ENCODE results near the gene DDIAS. TPM values are rescaled to one million over a fixed set of nuclear protein-coding genes. Genes with fewer than 3 reads are reported as not detected.

Gene DDIAS
- total RNA-seq, 3 donors from 2014 or later = 0.66 to 2.5 (median 1.3) TPM

GRCh38 chr11:82924522-82925224, 23.1 kb downstream of the DDIAS start:
- Histone ChIP-seq H3K4me1 (no peaks in the 10 kb centered on the region), H3K27ac (no peak overlapping the region), H3K27me3 (no peaks in the 10 kb centered on the region), H3K4me3 (no peak overlapping the region), H3K36me3 (no peaks in the 10 kb centered on the region), H3K9me3 (no peaks in the 10 kb centered on the region)
- intact Hi-C loops (cut with DNase I; ENCODE audit: low total_unique reads) = no loop called here
- DNase-seq (ENCODE audit: low spot score in 2 of 2) = no peak
- TF ChIP-seq CTCF (IDR thresholded peaks at IDR 0.05) = no peak
- TF ChIP-seq POLR2AphosphoS5 (IDR thresholded peaks at IDR 0.05) = no peak
- no peak for TF ChIP-seq POLR2A (IDR thresholded peaks at IDR 0.05)

- TF ChIP-seq CTCF (IDR thresholded peaks at IDR 0.05) (peak; percentile 64 to 88 (median 67)), POLR2A (IDR thresholded peaks at IDR 0.05) (no peak)
- no peak for DNase-seq (ENCODE audit: low spot score in 2 of 2)
- Histone ChIP-seq H3K4me3 (no peak overlapping the region), H3K27me3 (no peaks in the 10 kb centered on the region), H3K9me3 (no peaks in the 10 kb centered on the region), H3K27ac (no peak overlapping the region), H3K36me3 (no peaks in the 10 kb centered on the region), H3K4me1 (no peaks in the 10 kb centered on the region)
- intact Hi-C loops (cut with DNase I; ENCODE audit: low total_unique reads) = no loop called here
Observed at GRCh38 chr11:82927264-82927880, 25.8 kb downstream of the DDIAS start.

DNA sequence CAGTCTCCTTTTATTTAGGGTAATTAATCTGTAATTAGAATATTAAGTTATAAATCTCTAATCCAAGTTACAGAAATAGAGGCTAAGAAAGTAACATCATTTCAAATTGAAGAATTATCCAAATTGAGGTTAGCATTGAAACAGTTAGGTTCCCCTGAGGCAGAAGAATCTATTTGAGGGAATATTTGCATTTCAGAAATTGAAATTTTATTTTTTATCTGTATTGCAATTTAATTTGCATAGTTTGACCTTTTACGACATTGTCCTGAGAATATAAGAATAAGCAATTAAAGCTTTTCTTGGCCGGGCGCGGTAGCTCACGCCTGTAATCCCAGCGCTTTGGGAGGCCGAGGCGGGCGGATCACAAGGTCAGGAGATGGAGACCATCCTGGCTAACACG, 27.6 kb downstream of the DDIAS start:
- Histone ChIP-seq H3K4me1 (no peaks in the 10 kb centered on the region), H3K27ac (no peak overlapping the region), H3K36me3 (no peaks in the 10 kb centered on the region), H3K9me3 (no peaks in the 10 kb centered on the region), H3K27me3 (no peaks in the 10 kb centered on the region), H3K4me3 (no peak overlapping the region)
- no peak for DNase-seq (ENCODE audit: low spot score in 2 of 2)
- intact Hi-C loops (cut with DNase I; ENCODE audit: low total_unique reads) = no loop called here
- no peak for TF ChIP-seq CTCF (IDR thresholded peaks at IDR 0.05)
- no peak for TF ChIP-seq POLR2A (IDR thresholded peaks at IDR 0.05)
- TF ChIP-seq POLR2AphosphoS5 (IDR thresholded peaks at IDR 0.05) = no peak

- Histone ChIP-seq H3K27me3 (no peaks in the 10 kb centered on the region), H3K9me3 (no peaks in the 10 kb centered on the region), H3K27ac (no peak overlapping the region), H3K4me3 (no peak overlapping the region), H3K36me3 (no peaks in the 10 kb centered on the region), H3K4me1 (no peaks in the 10 kb centered on the region)
- TF ChIP-seq CTCF (IDR thresholded peaks at IDR 0.05) = no peak
- no peak for TF ChIP-seq POLR2A (IDR thresholded peaks at IDR 0.05)
- TF ChIP-seq POLR2AphosphoS5 (IDR thresholded peaks at IDR 0.05) = no peak
- intact Hi-C loops (cut with DNase I; ENCODE audit: low total_unique reads) = no loop called here
- DNase-seq (ENCODE audit: low spot score in 2 of 2) = no peak
Observed at GRCh38 chr11:82930229-82930628, 28.7 kb downstream of the DDIAS start.

DNA sequence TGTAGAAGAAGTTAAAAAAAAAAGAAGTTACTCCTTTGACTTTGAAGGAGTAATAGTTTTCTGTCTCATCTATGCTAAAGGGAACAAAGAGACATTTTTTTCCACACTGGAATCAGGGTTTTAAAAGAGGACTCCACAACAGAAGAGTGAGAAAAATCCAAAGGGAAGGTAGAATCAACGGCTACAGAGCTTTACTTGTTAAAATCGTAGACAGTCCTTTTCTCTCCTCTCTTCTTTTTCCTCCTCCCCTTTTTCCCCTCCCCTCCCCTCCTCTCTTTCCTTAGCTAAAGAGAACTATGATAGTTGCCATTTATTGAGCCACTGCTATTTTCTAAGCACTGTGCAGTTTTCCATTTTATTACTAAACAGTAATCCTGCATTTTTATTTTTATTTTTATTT, 29.2 kb downstream of the DDIAS start:
- Histone ChIP-seq H3K9me3 (no peaks in the 10 kb centered on the region), H3K36me3 (no peaks in the 10 kb centered on the region), H3K27ac (no peak overlapping the region), H3K4me3 (no peak overlapping the region), H3K4me1 (no peaks in the 10 kb centered on the region), H3K27me3 (no peaks in the 10 kb centered on the region)
- TF ChIP-seq POLR2AphosphoS5 (IDR thresholded peaks at IDR 0.05) (no peak), CTCF (IDR thresholded peaks at IDR 0.05) (no peak), POLR2A (IDR thresholded peaks at IDR 0.05) (no peak)
- DNase-seq (ENCODE audit: low spot score in 2 of 2) = no peak
- intact Hi-C loops (cut with DNase I; ENCODE audit: low total_unique reads) = no loop called here

Measured in breast epithelium (tissue), 4 donors.